ENCODE data around the gene ME3.

DNA sequence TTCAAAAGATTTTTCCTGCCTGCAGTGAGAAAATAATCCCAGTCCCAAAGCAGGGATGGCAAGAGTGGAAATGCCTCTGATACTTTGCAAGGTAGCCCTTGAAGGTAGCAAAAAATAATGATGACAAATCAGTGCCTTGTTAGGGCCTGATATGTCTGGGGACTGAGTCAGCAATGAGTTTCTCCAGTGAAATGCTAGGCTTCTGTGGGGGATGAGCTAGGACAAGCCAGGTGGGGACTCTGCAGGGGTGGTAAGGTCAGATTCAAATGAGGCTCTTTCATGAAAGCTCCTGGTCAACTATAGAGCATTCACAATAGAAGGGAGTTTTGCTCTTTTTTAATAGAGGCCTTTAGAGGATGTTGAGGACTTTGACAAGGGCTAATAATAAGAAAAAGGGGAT lies 77.7 kb downstream of the ME3 start:
- TF ChIP-seq POLR2AphosphoS5 (IDR thresholded peaks at IDR 0.05; ENCODE audit: low read depth, low read length) (no peak), TAF1 (IDR thresholded peaks at IDR 0.05; ENCODE audit: borderline replicate concordance, insufficient read depth, low read length) (no peak)
- TF ChIP-seq, protein P1, sequence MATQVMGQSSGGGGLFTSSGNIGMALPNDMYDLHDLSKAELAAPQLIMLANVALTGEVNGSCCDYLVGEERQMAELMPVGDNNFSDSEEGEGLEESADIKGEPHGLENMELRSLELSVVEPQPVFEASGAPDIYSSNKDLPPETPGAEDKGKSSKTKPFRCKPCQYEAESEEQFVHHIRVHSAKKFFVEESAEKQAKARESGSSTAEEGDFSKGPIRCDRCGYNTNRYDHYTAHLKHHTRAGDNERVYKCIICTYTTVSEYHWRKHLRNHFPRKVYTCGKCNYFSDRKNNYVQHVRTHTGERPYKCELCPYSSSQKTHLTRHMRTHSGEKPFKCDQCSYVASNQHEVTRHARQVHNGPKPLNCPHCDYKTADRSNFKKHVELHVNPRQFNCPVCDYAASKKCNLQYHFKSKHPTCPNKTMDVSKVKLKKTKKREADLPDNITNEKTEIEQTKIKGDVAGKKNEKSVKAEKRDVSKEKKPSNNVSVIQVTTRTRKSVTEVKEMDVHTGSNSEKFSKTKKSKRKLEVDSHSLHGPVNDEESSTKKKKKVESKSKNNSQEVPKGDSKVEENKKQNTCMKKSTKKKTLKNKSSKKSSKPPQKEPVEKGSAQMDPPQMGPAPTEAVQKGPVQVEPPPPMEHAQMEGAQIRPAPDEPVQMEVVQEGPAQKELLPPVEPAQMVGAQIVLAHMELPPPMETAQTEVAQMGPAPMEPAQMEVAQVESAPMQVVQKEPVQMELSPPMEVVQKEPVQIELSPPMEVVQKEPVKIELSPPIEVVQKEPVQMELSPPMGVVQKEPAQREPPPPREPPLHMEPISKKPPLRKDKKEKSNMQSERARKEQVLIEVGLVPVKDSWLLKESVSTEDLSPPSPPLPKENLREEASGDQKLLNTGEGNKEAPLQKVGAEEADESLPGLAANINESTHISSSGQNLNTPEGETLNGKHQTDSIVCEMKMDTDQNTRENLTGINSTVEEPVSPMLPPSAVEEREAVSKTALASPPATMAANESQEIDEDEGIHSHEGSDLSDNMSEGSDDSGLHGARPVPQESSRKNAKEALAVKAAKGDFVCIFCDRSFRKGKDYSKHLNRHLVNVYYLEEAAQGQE (IDR thresholded peaks at IDR 0.05; ENCODE audit: insufficient read depth in 1 of 2, low read depth in 2 of 2, low read length in 2 of 2), result no peak

Measured in PFSK-1 (cell line).